ENCODE results near the gene DHX40.
"Not testable (repeated sequence)": the region's sequence is repeated elsewhere in the genome, so short reads cannot be mapped to it uniquely, and the experiment has no call there.

DHX40 gene

DNA sequence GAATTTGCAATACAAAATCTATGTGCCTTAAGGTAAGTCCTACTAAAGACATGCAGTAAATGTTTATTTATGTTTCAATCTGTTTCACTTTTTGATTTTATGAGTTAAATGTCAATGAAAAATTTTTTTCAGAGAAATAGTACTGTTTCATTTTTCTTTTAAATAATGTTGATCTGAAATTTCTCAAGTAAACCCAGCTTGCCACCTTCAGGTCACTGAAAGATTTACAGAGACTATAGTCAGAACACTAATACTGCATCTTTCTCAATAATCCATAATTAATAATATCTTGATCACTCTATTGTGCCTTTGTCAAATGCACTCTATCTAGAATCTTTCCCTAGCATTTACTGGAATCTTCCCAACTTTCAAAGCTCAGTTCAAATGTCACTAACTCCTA is 6.5 kb upstream of the DHX40 start:
- H3K4me3 ChIP-seq (replicated peaks in 1 of 2; ENCODE audit: low read depth in 2 of 2, low read length in 2 of 2), result no peak overlapping the region
- TF ChIP-seq, protein P1, sequence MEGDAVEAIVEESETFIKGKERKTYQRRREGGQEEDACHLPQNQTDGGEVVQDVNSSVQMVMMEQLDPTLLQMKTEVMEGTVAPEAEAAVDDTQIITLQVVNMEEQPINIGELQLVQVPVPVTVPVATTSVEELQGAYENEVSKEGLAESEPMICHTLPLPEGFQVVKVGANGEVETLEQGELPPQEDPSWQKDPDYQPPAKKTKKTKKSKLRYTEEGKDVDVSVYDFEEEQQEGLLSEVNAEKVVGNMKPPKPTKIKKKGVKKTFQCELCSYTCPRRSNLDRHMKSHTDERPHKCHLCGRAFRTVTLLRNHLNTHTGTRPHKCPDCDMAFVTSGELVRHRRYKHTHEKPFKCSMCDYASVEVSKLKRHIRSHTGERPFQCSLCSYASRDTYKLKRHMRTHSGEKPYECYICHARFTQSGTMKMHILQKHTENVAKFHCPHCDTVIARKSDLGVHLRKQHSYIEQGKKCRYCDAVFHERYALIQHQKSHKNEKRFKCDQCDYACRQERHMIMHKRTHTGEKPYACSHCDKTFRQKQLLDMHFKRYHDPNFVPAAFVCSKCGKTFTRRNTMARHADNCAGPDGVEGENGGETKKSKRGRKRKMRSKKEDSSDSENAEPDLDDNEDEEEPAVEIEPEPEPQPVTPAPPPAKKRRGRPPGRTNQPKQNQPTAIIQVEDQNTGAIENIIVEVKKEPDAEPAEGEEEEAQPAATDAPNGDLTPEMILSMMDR (IDR thresholded peaks at IDR 0.05; ENCODE audit: low read depth, low read length), result peak; percentile 21
- DNase-seq (ENCODE audit: low read depth in 2 of 2), result peak; percentile 35 to 49

DNA sequence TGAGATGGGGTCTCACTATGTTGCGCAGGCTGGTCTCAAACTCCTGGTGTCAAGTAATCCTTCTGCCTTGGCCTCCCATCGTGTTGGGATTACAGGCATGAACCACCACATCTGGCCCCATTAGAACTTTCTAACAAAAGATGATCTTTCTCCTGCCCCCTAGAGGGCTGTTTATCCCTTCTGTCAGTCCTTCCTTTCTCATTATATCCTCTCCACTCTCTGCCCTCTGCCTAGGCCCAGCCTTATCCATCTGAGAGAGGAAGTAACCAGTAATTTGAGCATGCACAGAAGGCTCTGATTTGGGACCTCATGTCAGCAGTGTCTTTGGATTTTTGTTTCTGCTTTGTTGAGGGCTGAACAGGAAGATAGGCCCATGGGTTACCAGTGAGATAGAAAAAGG is 4.4 kb upstream of the DHX40 start:
- DNase-seq (ENCODE audit: low read depth in 2 of 2), result peak; percentile 13 to 39
- no peak overlapping the region for H3K4me3 ChIP-seq (replicated peaks in 1 of 2; ENCODE audit: low read depth in 2 of 2, low read length in 2 of 2)
- TF ChIP-seq, protein P1 (IDR thresholded peaks at IDR 0.05; ENCODE audit: low read depth, low read length), result peak; percentile 49

DNA sequence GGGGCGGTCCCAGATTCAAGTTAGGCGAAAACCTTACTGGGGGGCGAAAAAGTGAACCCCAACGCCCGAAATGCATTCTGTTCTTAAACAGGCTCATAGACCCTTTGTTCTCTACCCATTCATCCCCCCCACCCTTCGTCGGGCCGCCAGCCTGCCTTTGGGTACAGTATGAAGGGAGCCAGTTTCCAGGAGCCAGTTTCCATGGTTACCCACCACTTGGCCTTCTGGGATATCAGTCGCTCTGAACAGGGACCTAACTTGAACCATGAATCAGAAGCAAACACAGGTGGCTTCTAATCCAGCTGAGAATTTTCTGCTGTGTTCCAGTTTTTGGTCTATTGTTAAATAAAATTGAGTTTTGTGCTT is 532 bp downstream of the DHX40 start:
- DNase-seq (ENCODE audit: low read depth in 2 of 2), result peak; percentile 79 to 86
- H3K4me3 ChIP-seq (replicated peaks in 1 of 2; ENCODE audit: low read depth in 2 of 2, low read length in 2 of 2), result peak overlapping the region; percentile 98 to 100
- TF ChIP-seq, protein P1 (IDR thresholded peaks at IDR 0.05; ENCODE audit: low read depth, low read length), result no peak

DNA sequence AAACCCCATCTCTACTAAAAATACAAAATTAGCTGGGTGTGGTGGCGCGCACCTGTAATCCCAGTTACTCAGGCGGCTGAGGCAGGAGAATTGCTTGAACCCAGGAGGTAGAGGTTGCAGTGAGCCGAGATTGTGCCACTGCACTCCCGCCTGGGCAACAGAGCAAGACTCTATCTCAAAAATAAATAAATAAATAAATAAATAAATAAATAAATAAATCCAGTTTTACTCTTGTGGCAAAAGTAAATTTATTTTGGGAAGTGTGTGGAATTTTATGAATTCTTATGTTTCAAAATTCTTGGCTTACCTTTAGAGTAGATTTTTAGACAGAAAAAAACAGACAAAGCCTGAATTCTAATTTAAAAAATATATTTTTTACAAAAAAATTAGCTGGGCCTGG is 3.7 kb downstream of the DHX40 start:
- not testable (repeated sequence) for H3K4me3 ChIP-seq (replicated peaks in 1 of 2; ENCODE audit: low read depth in 2 of 2, low read length in 2 of 2); DNase-seq (ENCODE audit: low read depth in 2 of 2)

DNA sequence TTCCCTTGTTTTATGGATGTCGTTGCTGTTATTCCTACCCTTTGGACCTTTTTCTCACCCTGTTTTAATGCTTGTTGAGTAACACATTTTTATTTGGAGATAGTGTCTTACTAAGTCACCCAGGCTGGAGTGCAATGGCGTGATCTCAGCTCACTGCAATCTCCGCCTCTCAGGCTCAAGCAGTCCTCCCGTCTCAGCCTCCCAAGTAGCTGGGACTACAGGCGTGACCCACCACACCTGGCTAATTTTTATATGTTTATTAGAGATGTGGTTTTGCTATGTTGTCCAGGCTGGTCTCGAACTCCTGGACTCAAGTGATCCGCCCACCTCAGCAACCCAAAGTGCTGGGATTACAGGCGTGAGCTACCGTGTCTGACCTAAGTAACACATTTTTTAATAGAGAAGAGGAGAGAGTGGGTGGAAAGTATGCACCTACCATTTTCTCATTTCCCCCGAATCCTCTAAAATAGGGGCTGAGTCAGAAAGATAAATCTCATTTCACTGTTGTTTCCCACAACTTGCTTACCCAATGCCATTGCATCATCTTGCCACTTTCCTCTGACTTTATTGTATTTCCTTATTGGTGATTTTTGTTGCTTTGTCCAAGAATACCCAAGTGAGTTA is 7.0 kb downstream of the DHX40 start:
- no peak overlapping the region for H3K4me3 ChIP-seq (replicated peaks in 1 of 2; ENCODE audit: low read depth in 2 of 2, low read length in 2 of 2)
- peak; percentile 55 to 73 for DNase-seq (ENCODE audit: low read depth in 2 of 2)
- TF ChIP-seq, protein P1 (IDR thresholded peaks at IDR 0.05; ENCODE audit: low read depth, low read length), result no peak

DNA sequence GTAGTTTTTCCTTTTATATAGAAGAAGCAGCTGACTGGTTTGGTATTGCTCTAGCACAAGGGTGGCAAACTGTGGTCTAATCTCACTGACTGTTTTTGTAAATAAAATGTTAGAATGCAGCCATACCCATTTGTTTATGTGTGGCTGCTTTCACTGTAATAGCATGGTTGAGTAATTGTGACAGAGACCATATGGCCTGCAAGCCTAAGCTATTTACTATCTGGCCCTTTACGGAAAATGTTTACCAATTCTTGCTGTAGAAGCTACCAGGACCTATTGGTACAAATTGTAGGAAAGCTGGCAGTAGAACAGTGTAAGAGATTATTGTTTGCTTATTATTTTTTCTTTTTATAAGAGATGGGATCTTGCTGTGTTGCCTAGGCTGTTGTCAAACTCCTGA is 18.8 kb downstream of the DHX40 start:
- DNase-seq (ENCODE audit: low read depth in 2 of 2); H3K4me3 ChIP-seq (replicated peaks in 1 of 2; ENCODE audit: low read depth in 2 of 2, low read length in 2 of 2): not testable (repeated sequence)

DNA sequence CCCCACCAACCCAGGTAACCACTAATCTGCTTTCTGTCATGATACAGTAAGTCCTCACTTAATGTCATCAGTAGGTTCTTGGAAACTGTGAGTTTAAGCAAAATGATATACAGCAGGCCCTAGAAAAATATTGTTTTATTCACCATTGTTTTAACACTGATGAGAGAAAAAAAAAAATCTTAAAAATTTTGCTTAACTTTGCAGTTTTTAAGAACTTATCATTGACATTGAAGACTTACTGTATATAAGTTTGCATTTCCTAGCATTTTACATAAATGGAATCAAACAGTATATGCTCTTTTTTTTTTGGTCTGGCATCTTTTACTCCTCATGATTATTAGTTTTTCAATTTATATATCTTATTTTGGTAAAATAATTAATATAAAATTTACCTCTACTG is 34.8 kb downstream of the DHX40 start:
- TF ChIP-seq, protein P1 (IDR thresholded peaks at IDR 0.05; ENCODE audit: low read depth, low read length), result no peak
- DNase-seq (ENCODE audit: low read depth in 2 of 2), result no peak
- H3K4me3 ChIP-seq (replicated peaks in 1 of 2; ENCODE audit: low read depth in 2 of 2, low read length in 2 of 2), result no peak overlapping the region

DNA sequence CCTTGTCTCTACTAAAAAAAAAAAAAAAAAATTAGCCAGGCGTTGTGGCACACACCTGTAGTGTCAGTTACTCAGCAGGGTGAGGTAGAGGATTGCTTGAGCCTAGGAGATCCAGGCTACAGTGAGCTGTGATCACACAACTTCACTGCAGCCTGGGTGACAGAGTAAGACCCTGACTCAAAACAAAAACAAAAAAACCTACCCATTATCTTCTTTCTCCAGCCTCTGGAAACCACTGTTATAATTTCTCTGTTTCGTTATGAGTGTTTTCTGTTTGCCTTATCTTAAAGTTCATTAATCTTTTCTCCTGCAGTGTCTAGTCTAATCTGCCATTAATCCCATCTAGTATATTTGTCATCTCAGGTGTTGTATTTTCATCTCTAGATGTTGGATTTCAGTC is 35.7 kb downstream of the DHX40 start:
- DNase-seq (ENCODE audit: low read depth in 2 of 2), result no peak
- no peak overlapping the region for H3K4me3 ChIP-seq (replicated peaks in 1 of 2; ENCODE audit: low read depth in 2 of 2, low read length in 2 of 2)
- TF ChIP-seq, protein P1 (IDR thresholded peaks at IDR 0.05; ENCODE audit: low read depth, low read length), result no peak

All from cardiac fibroblast (primary cell).